Cardiac ventricle fibroblast (primary cell): Measurements from ENCODE around the gene DHRS1. TPM values are rescaled to one million over a fixed set of nuclear protein-coding genes. Genes with fewer than 3 reads are reported as not detected.

Experiments
- total RNA-seq: library from RNA; depleted of rRNA; stranded (reverse); fragments of >200 nt; gene quantifications from 2 replicates; pipeline ENCODE4 v1.2.3, GENCODE V29; 2015

DHRS1 gene
- total RNA-seq = 10.7 and 26.9 TPM in 2 replicates

GRCh38 chr14:24299255-24300191 lies at the start of gene DHRS1, which contains the start of gene NOP9:
TSS of gene DHRS1 (minus strand) at chr14:24299780. CDS start at chr14:24299106, 674 bp downstream.
TSS of gene NOP9 (plus strand) at chr14:24299850. CDS start at chr14:24299955, 105 bp downstream.

GRCh38 chr14:24339284-24340151 lies 39.9 kb upstream of the DHRS1 start, which contains the start of gene RIPK3:
TSS of gene RIPK3 (minus strand) at chr14:24339991. CDS start at chr14:24339826, 165 bp downstream.

GRCh38 chr14:24334431-24335291 lies 35.1 kb upstream of the DHRS1 start, which contains the start of gene ADCY4:
TSS of gene ADCY4 (minus strand) at chr14:24335071. CDS start at chr14:24334652, 419 bp downstream.

GRCh38 chr14:24310646-24311604 lies 11.3 kb upstream of the DHRS1 start, which contains the start of gene LTB4R:
TSS of gene LTB4R (plus strand) at chr14:24311502. CDS start at chr14:24315652, 4,150 bp downstream.

GRCh38 chr14:24309538-24310264 lies 10.1 kb upstream of the DHRS1 start, which contains the start of gene LTB4R2:
TSS of gene LTB4R2 (plus strand) at chr14:24310140. CDS start at chr14:24310665, 525 bp downstream.

GRCh38 chr14:24307575-24308341 lies 8.2 kb upstream of the DHRS1 start, which contains the start of gene CIDEB:
TSS of gene CIDEB (minus strand) at chr14:24307977. CDS start at chr14:24307858, 119 bp downstream.

GRCh38 chr14:24271134-24271833 lies 28.3 kb downstream of the DHRS1 start, which contains the start of gene RABGGTA:
TSS of gene RABGGTA (minus strand) at chr14:24271597. CDS start at chr14:24271115, 482 bp downstream.

GRCh38 chr14:24262821-24263733 lies 36.5 kb downstream of the DHRS1 start, which contains the start of gene TGM1:
TSS of gene TGM1 (minus strand) at chr14:24263177. CDS start at chr14:24262352, 825 bp downstream.

Other genes with a start within 250 kb of the DHRS1 start
- gene CARMIL3, start 247.8 kb downstream of the DHRS1 start, total RNA-seq = not detected in 2 replicates
- not detected in 2 replicates for gene CPNE6, start 228.2 kb downstream of the DHRS1 start, total RNA-seq
- gene PCK2, start 205.5 kb downstream of the DHRS1 start, total RNA-seq = 8.2 and 11.6 TPM in 2 replicates
- 41.8 and 49.5 TPM in 2 replicates for gene DCAF11, start 185.0 kb downstream of the DHRS1 start, total RNA-seq
- gene NRL, start 184.8 kb downstream of the DHRS1 start, total RNA-seq = 0.73 and 0.75 TPM in 2 replicates
- gene FITM1, start 169.1 kb downstream of the DHRS1 start, total RNA-seq = 0.20 TPM in 1 of 2 replicates, not detected in the other
- gene PSME1, start 163.6 kb downstream of the DHRS1 start, total RNA-seq = 123 and 136 TPM in 2 replicates
- 8.3 and 10.2 TPM in 2 replicates for gene EMC9, start 158.2 kb downstream of the DHRS1 start, total RNA-seq
- gene PSME2, start 153.2 kb downstream of the DHRS1 start, total RNA-seq = 52.9 and 82.8 TPM in 2 replicates
- gene RNF31, start 152.3 kb downstream of the DHRS1 start, total RNA-seq = 50.1 and 66.3 TPM in 2 replicates
- gene IRF9, start 138.5 kb downstream of the DHRS1 start, total RNA-seq = 30.3 and 35.5 TPM in 2 replicates
- gene REC8, start 127.7 kb downstream of the DHRS1 start, total RNA-seq = 0.25 and 1.1 TPM in 2 replicates
- 33.4 and 39.3 TPM in 2 replicates for gene IPO4, start 111.0 kb downstream of the DHRS1 start, total RNA-seq
- 73.6 and 75.1 TPM in 2 replicates for gene TM9SF1, start 104.3 kb downstream of the DHRS1 start, total RNA-seq
- gene TSSK4, start 94.1 kb downstream of the DHRS1 start, total RNA-seq = not detected in 2 replicates
- 31.4 and 43.9 TPM in 2 replicates for gene CHMP4A, start 86.3 kb downstream of the DHRS1 start, total RNA-seq
- gene MDP1, start 83.7 kb downstream of the DHRS1 start, total RNA-seq = 10.2 and 11.2 TPM in 2 replicates
- 96.5 and 125 TPM in 2 replicates for gene NEDD8, start 67.4 kb downstream of the DHRS1 start, total RNA-seq
- gene GMPR2, start 66.9 kb downstream of the DHRS1 start, total RNA-seq = 49.8 and 65.4 TPM in 2 replicates
- gene TINF2, start 57.2 kb downstream of the DHRS1 start, total RNA-seq = 22.0 and 32.4 TPM in 2 replicates
- gene TGM1, start 36.6 kb downstream of the DHRS1 start, total RNA-seq = 0.06 and 0.73 TPM in 2 replicates
- gene RABGGTA, start 28.2 kb downstream of the DHRS1 start, total RNA-seq = 13.7 and 17.5 TPM in 2 replicates
- gene NOP9, start 70 bp upstream of the DHRS1 start, total RNA-seq = 9.2 and 9.9 TPM in 2 replicates
- gene CIDEB, start 8.2 kb upstream of the DHRS1 start, total RNA-seq = 1.7 and 1.8 TPM in 2 replicates
- gene LTB4R2, start 10.4 kb upstream of the DHRS1 start, total RNA-seq = 1.9 and 2.6 TPM in 2 replicates
- 0.59 and 1.1 TPM in 2 replicates for gene LTB4R, start 11.7 kb upstream of the DHRS1 start, total RNA-seq
- gene ADCY4, start 35.3 kb upstream of the DHRS1 start, total RNA-seq = 0.94 and 2.1 TPM in 2 replicates
- 1.1 and 2.2 TPM in 2 replicates for gene RIPK3, start 40.2 kb upstream of the DHRS1 start, total RNA-seq
- gene NFATC4, start 68.4 kb upstream of the DHRS1 start, total RNA-seq = 51.0 and 54.5 TPM in 2 replicates
- 7.6 and 9.5 TPM in 2 replicates for gene NYNRIN, start 99.2 kb upstream of the DHRS1 start, total RNA-seq
- 6.6 and 15.3 TPM in 2 replicates for gene CBLN3, start 129.9 kb upstream of the DHRS1 start, total RNA-seq
- gene KHNYN, start 130.2 kb upstream of the DHRS1 start, total RNA-seq = 25.8 and 30.0 TPM in 2 replicates
- gene SDR39U1, start 143.0 kb upstream of the DHRS1 start, total RNA-seq = 16.9 and 19.3 TPM in 2 replicates
- not detected in 2 replicates for gene CMA1, start 208.5 kb upstream of the DHRS1 start, total RNA-seq